GM19193 (cell line): ENCODE results near the gene DOK3.

ENCODE experiments used
- POLR2A ChIP-seq: IDR thresholded peaks from 4 replicates; pipeline ENCODE4 v1.6.1; 2011; ENCODE audit not compliant: insufficient read depth, insufficient read length; ENCODE audit errors: extremely low read depth

DOK3 gene

GRCh38 chr5:177499842-177500241 lies 9.8 kb downstream of the DOK3 start:
- no peak for TF ChIP-seq POLR2A

DNA sequence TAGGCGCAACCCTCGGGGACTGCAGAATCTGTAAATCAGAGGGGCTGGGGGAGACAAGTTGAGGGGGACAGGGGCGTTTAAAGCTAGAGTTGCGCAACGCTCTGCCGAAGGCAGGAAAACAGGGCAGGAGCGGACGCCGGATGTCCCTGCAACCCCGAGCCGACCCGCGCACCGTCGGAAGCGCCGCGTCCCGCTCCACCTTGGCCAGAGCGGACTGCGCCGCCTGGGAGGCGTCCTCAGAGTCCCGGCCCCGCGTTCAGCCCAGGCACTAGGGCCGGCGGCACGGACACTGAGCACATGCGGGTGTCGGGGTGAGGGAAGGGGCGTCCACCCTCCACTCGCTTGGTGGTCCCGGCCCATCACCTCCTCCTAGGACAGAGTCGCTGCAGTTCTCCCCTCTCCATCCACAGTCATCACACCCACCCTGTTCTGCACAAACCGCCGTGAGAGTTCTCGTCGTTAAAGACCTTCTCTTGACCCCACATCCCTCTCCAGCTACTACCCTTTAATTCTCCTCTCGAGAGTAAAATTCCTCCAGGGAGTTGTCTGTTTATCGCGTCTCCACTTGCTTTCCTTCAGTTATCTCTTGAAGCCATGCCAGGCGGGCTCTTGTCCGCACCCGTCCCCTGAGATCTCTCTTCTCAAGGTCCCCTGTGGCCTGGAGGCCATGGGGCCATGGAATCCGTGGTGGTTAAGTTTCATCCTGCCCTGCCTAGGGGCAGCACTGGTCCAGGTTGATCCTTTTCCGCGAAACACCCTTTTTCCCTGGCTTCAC lies 11.4 kb downstream of the DOK3 start:
- no peak for TF ChIP-seq POLR2A

DNA sequence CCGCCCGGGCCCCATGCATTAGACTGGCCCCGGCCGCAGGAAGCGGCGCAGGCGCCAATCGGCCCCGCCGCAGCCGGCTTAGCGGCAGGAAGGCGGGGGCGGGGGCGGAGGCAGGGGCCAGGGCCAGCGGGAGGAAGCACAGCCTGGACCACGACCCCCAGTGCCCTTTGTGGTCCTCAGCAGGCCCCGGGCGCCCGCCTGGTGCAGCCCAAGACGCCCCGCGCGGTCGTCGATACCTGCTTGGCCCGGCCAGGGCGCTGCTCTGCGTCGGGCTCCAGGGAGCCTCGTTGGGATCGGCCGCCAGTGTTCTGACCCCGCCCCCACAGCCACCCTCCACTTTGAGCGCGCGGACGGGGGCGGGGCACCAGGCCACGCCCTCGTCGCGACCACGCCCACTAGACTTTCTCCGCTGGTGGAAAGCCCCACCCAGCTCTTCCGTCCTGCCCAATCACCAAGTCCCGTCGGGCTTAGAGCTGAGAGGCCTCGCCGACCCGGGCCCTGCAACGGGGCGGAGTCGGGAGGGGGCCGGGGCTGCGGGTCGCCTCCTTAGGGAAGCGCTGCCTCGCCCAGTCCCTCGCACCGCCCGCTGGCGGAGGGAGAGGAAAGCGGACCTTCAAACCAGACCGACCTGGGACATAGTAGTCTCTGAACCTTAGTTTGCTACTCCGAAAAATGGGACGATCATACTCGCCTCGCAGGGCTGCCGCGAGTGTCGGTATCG lies 12.2 kb downstream of the DOK3 start, which contains the start of gene PDLIM7:
TSS of gene PDLIM7 (minus strand) at position 313 of the 721 bp plus-strand sequence. CDS start 1,092 bp downstream, outside the sequence.
- TF ChIP-seq POLR2A: peak; percentile 92

GRCh38 chr5:177496727-177497291 lies 12.8 kb downstream of the DOK3 start:
- TF ChIP-seq POLR2A: no peak

GRCh38 chr5:177496070-177496726 lies 13.4 kb downstream of the DOK3 start:
- no peak for TF ChIP-seq POLR2A

GRCh38 chr5:177495243-177496060 lies 14.2 kb downstream of the DOK3 start:
- no peak for TF ChIP-seq POLR2A

GRCh38 chr5:177494346-177495195 lies 15.1 kb downstream of the DOK3 start:
- no peak for TF ChIP-seq POLR2A

GRCh38 chr5:177493795-177494345 lies 15.8 kb downstream of the DOK3 start:
- no peak for TF ChIP-seq POLR2A

DNA sequence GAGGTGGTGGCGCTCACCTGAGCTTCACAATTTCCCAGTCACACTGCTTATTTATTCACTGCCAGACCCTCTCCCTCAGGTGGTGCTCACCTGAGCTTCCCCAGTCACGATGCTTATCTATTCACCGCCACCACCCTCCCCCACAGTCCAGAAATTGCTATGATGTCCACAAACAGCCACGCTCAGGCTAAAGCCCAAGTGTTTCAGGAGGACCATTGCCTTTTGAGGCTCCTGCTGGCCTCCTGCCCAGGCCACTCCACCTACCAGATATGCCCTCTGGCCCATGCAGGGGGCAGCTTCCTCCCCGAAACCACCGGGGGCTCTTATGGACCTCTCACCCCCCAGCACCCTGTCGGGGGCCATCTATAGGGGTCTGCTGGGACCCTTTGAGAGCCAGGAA lies 16.8 kb downstream of the DOK3 start:
- no peak for TF ChIP-seq POLR2A

DNA sequence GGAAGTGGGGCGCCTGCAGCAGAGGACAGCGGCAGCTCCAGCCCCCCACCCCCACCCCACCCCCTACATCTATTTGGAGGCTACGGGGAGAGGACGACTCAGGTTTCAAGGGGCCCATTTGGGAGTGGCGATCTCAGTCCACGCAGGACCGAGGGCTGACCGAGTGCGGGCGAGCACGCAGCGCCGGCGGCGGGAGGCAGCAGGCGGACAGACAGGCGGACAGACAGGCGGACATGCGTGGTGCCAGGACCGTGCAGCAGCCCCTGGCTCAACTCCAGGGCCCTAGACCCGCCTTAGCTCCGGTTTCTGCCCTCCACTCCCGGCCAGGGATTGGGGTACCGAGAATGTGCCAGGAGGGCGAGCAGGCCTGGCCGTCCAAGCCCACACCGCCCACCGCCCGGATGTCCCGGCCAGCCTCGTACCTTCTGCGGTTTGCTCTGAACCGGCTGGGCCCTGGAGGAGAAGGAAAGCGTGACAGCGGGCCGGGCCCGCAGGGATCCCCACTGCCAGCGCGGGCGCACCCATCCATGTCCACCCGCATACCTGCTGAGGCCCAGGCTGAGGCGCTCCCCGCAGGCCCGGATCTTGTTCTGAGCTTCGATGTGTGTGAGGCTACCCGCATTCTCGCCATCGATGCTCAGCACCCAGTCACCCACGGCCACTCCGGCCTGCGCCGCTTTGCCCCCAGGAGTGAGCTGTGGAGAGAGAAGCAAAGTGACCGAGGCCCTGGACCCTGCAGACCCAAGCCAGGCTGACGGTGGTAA lies 17.5 kb downstream of the DOK3 start:
- no peak for TF ChIP-seq POLR2A

- TF ChIP-seq POLR2A: no peak
Observed at GRCh38 chr5:177491429-177491945, 18.1 kb downstream of the DOK3 start.

- TF ChIP-seq POLR2A: no peak
Observed at GRCh38 chr5:177490992-177491391, 18.6 kb downstream of the DOK3 start.
